Measurements from ENCODE around the gene USP46. TPM values are rescaled to one million over a fixed set of nuclear protein-coding genes. Genes with fewer than 3 reads are reported as not detected.

USP46 gene
- total and polyA plus RNA-seq, 2 of the 4 experiments (the other 2 are of a cell fraction), result 9.3 to 15.4 TPM

GRCh38 chr4:52645300-52645699, 13.8 kb downstream of the USP46 start:
- POLR2A ChIA-PET (ENCODE audit: unreplicated experiment), result no interaction called here

More at GRCh38 chr4:52645300-52645699, 13.8 kb downstream of the USP46 start:
- no peak overlapping the region for H2BK120ac ChIP-seq (ENCODE audit: low read depth, low read length)
- H3K9me3 ChIP-seq (ENCODE audit: control insufficient read depth, insufficient read depth, low read length), result no peaks in the 10 kb centered on the region
- no peak overlapping the region for H2BK20ac ChIP-seq (ENCODE audit: low read depth, low read length)
- H2BK5ac ChIP-seq (ENCODE audit: low read depth, low read length, poor library complexity, severe bottlenecking), result no peak overlapping the region
- H3K4me3 ChIP-seq (ENCODE audit: insufficient read depth, low read depth, low read length), result no peak overlapping the region
- H2AFZ ChIP-seq (replicated peaks; ENCODE audit: low read length, poor library complexity), result no peak overlapping the region
- peaks cover 1% of the 10 kb centered on the region; the same call in 1 of the 2 replicates for H3K36me3 ChIP-seq (ENCODE audit: control insufficient read depth, insufficient read depth, low read length)
- H2AK9ac ChIP-seq (replicated peaks; ENCODE audit: low read depth, low read length, poor library complexity), result no peak overlapping the region
- DNase-seq, result no peak
- H3K79me1 ChIP-seq (ENCODE audit: low read depth in 1 of 2, low read length in 2 of 2), result peaks cover 39 to 79% of the 10 kb centered on the region in 2 experiments
- peaks cover 16% of the 10 kb centered on the region for H3K4me1 ChIP-seq (ENCODE audit: control insufficient read depth, insufficient read depth, low read length)
- no peaks in the 10 kb centered on the region for H3K27me3 ChIP-seq (ENCODE audit: control insufficient read depth, insufficient read depth, low read length)
- H3K18ac ChIP-seq (ENCODE audit: low read depth, low read length), result no peak overlapping the region
- in situ Hi-C loops (cut with MboI; ENCODE audit: low sequenced_read_pairs), result no loop called here
- TF ChIP-seq SMC3 (IDR thresholded peaks at IDR 0.05; ENCODE audit: low read depth, low read length) (no peak), RFX5 (IDR thresholded peaks at IDR 0.05; ENCODE audit: low read depth, low read length) (no peak)
- dilution Hi-C loops (cut with HindIII; ENCODE audit: low sequenced_read_pairs, unreplicated experiment), result no loop called here
- H3K27ac ChIP-seq (ENCODE audit: insufficient read depth, low read length), result no peak overlapping the region
- H4K91ac ChIP-seq (ENCODE audit: insufficient read depth, low read depth, low read length), result no peak overlapping the region
- intact Hi-C loops (cut with micrococcal nuclease), result no loop called here
- no peak overlapping the region for H4K8ac ChIP-seq (ENCODE audit: low read depth in 2 of 2, low read length in 2 of 2)
- CTCF ChIA-PET, result no interaction called here
- no peak overlapping the region for H2AK5ac ChIP-seq (ENCODE audit: low read depth, low read length)
- no peak overlapping the region for H3K14ac ChIP-seq (replicated peaks; ENCODE audit: low read depth, low read length)
- H4K20me1 ChIP-seq (ENCODE audit: insufficient read depth, low read length), result peaks cover 83% of the 10 kb centered on the region
- no peak overlapping the region for H3K4me2 ChIP-seq (ENCODE audit: low read depth, low read length)
- no peak overlapping the region for H3K4ac ChIP-seq (ENCODE audit: low read depth, low read length)
- H4K5ac ChIP-seq (ENCODE audit: low read depth, low read length), result no peak overlapping the region
- ATAC-seq (ENCODE audit: low read depth), result no peak
- H3K9ac ChIP-seq (ENCODE audit: low read depth, low read length), result no peak overlapping the region
- no peak overlapping the region for H3K23ac ChIP-seq (ENCODE audit: low read depth, low read length)
- peaks cover 15% of the 10 kb centered on the region for H3K9me1 ChIP-seq (ENCODE audit: insufficient read depth, low read length)
- H2BK15ac ChIP-seq (ENCODE audit: low read depth, low read length), result no peak overlapping the region
- BruUV-seq (replicated peaks), result no TSS peak
- no peak overlapping the region for H3K56ac ChIP-seq (ENCODE audit: extremely low read depth, insufficient read depth, low read length)
